Pancreas (tissue), 10 donors: Measurements from ENCODE around the gene VRK3. TPM values are rescaled to one million over a fixed set of nuclear protein-coding genes. Genes with fewer than 3 reads are reported as not detected.

Experiments used
- ATAC-seq, 4 donors: fragments of 200-7000 bp; cut with Tn5 transposase; one replicate each; pipeline versions ENCODE4 v1.8.0 to v1.9.1; 2020; ENCODE audit warnings: mild to moderate bottlenecking in 4 of 4, moderate library complexity in 4 of 4
- DNase-seq, 6 donors: peaks; one replicate each; pipeline ENCODE4 v3.0.0-alpha.2; 2020
- FAIRE-seq: peaks from 2 replicates; lab custom pipeline; 2012; peaks lifted over from hg19 to GRCh38; lab: Jason Lieb, UNC
- H3K27ac ChIP-seq, 4 donors: fragments of 200-600 bp; sonication (generic); 1 replicate in 3 of 4; 2 replicates in 1 of 4; pipeline versions ENCODE4 v1.5.0 to v1.8.0; 2020
- H3K27me3 ChIP-seq, 4 donors: fragments of 200-600 bp; one replicate each; pipeline ENCODE4 v1.8.0; 2021
- H3K36me3 ChIP-seq, 3 donors: fragments of 200-600 bp; sonication (generic) in 1 of 3; one replicate each; pipeline versions ENCODE4 v1.5.0 to v1.8.0; 2020 to 2021
- H3K4me1 ChIP-seq, 3 donors: fragments of 200-600 bp; one replicate each; pipeline ENCODE4 v1.8.0; 2021
- H3K4me3 ChIP-seq, 4 donors: fragments of 200-600 bp; sonication (generic) in 2 of 4; one replicate each; pipeline versions ENCODE4 v1.5.0 to v1.8.0; 2020 to 2021
- H3K9me3 ChIP-seq, 4 donors: fragments of 200-600 bp; one replicate each; pipeline ENCODE4 v1.8.0; 2021
- CTCF ChIP-seq, 4 donors: fragments of 200-600 bp; sonication (generic) in 3 of 4; IDR thresholded peaks; one replicate each; pipeline versions ENCODE4 v1.5.0 to v1.8.0; 2021; ENCODE audit warnings: antibody characterized with exemption in 4 of 4
- WGBS, 2 donors: extraction: QIAGEN DNeasy Blood & Tissue Kit; methylation state at CpG; one replicate each; pipeline ENCODE4 v1.1.7; 2013; 5-methylcytosine and 5-hydroxymethylcytosine counted together
- intact Hi-C, 3 donors: fragments of 100-400 bp; cut with DNase I; formaldehyde crosslinking; loops; one replicate each; pipeline versions ENCODE4 v1.11.1 to v1.14.2; 2022
- polyA plus RNA-seq, 2 donors: library from polyadenylated mRNA; stranded (reverse); fragments of 200-250 nt; gene quantifications; one replicate each; pipeline ENCODE4 v1.2.3, GENCODE V29; 2013
- total RNA-seq, 6 donors: library from RNA; stranded (reverse); fragmentation: NEBNext Ultra II Directional in 4 of 6; extraction: Animal tissue kit (Norgen Biotek cat#: 25700) in 4 of 6; gene quantifications; one replicate each; pipeline versions ENCODE4 v1.2.1 to v1.2.4, GENCODE V29; 2021 to 2023
- donor health status: healthy with polysubstance abuse.
- donor health status: DM: no; HTN: no; CAD: no; lungs with moderate emphysema.
- donor health status: DM: no; HTN: no; CAD: no.
- donor health status: control.
- donor health status: control.
- donor health status: Bipolar disorder and iron deficiency.
- donor health status: DM: yes; HTN: yes; CAD: no.
- donor health status: DM: no; HTN: no; CAD: no.
- donor health status: DM: no; HTN: no; CAD: no.
- donor health status: DM: yes; HTN: yes; CAD: no.

The VRK3 gene
- total and polyA plus RNA-seq, 8 donors = 14.4 to 32.4 (median 17.9) TPM

DNA sequence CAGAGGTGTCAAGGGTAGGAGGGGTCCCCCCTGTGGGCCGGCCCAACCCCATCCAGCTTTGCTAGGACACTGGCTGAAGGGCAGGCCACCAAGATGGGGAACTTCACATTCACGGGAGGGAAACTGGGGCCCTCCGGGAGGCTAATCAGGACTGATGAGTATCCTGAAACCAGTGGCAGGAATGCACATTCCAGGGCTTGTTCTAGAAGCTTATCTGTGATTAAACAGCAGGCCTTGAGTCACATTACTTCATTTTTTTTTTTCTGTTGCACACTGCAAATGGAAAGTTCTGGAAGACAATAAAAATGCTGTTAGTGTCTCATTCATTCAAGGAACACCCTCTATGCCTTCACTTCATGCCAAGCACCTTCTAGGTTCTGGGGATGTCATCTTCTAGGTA, 48.7 kb downstream of the VRK3 start:
- H3K27me3 ChIP-seq = no peaks in the 10 kb centered on the region
- peaks cover 0 to 8% (median 0%) of the 10 kb centered on the region in 3 donors for H3K4me1 ChIP-seq
- 61 to 66% methylated on average over 3 of the region's 3 CpGs for WGBS, 2 donors
- no peak for TF ChIP-seq CTCF (IDR thresholded peaks at IDR 0.05)
- ATAC-seq = no peak
- H3K9me3 ChIP-seq = no peaks in the 10 kb centered on the region
- intact Hi-C loops = no loop called here
- DNase-seq = no peak
- peaks cover 0 to 10% (median 0%) of the 10 kb centered on the region in 3 donors for H3K36me3 ChIP-seq
- H3K4me3 ChIP-seq = no peak overlapping the region
- no peak overlapping the region for H3K27ac ChIP-seq
- FAIRE-seq = no peak

DNA sequence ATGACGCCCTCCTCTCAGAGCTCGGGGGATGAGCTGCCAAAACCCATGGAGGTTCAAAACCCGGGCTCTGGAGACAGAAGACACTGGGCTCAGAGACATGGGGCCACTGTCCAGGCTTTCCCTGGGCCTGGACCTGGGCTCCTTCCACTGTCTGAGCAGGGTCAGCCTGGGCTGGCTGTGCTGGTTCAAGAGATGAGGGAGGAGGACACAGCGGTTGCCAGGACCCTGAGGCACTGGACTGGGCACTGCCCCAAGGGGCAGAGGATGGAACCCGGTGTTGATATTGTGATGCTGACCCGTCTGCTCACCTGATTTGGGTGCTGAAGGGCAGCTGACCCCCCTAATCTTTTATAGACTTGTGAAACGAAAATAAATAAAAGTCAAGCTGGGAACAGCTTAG, 50.1 kb downstream of the VRK3 start:
- FAIRE-seq (no peak), ATAC-seq (no peak), DNase-seq (no peak)
- Histone ChIP-seq H3K4me3 (no peak overlapping the region), H3K4me1 (peaks cover 0 to 8% (median 0%) of the 10 kb centered on the region in 3 donors), H3K9me3 (no peaks in the 10 kb centered on the region), H3K36me3 (peaks cover 0 to 10% (median 0%) of the 10 kb centered on the region in 3 donors), H3K27me3 (no peaks in the 10 kb centered on the region), H3K27ac (no peak overlapping the region)
- intact Hi-C loops = no loop called here
- no peak for TF ChIP-seq CTCF (IDR thresholded peaks at IDR 0.05)
- 85 to 92% methylated on average over 7 of the region's 7 CpGs for WGBS, 2 donors

DNA sequence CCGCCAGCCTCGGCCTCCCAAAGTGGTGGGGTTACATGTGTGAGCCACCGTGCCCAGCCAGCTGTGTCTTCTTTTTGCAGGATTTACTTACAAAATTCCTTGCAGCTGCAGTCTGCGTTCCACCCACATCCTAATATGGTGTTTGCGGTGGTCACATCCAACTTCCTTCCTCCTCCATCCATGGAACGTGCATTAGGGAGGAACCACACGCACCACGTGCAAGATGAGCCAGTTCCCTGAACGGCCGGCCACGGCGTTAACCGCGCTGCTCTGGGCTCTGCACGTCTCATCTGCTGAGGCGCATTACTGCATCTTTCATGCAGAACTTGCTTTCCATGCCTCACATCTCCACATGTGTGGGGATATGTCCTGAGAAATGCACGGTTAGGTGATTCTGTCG, 51.2 kb downstream of the VRK3 start:
- no peak for ATAC-seq
- no peak overlapping the region for H3K27ac ChIP-seq

GRCh38 chr19:49972841-49973240, 52.3 kb downstream of the VRK3 start:
- ATAC-seq = no peak

More for the DNA sequence above, 51.2 kb downstream of the VRK3 start:
- no peak for DNase-seq
- no peak for FAIRE-seq
- Histone ChIP-seq H3K9me3 (no peaks in the 10 kb centered on the region), H3K36me3 (peaks cover 0 to 10% (median 0%) of the 10 kb centered on the region in 3 donors), H3K27me3 (no peaks in the 10 kb centered on the region), H3K4me3 (no peak overlapping the region), H3K4me1 (peaks cover 0 to 8% (median 0%) of the 10 kb centered on the region in 3 donors)
- WGBS, 2 donors = 88 to 94% methylated on average over 18 of the region's 18 CpGs
- intact Hi-C loops = no loop called here
- no peak for TF ChIP-seq CTCF (IDR thresholded peaks at IDR 0.05)

More at GRCh38 chr19:49972841-49973240, 52.3 kb downstream of the VRK3 start:
- Histone ChIP-seq H3K27ac (no peak overlapping the region), H3K9me3 (no peaks in the 10 kb centered on the region), H3K27me3 (no peaks in the 10 kb centered on the region), H3K4me3 (no peak overlapping the region), H3K4me1 (peaks cover 0 to 8% (median 0%) of the 10 kb centered on the region in 3 donors), H3K36me3 (peaks cover 0 to 4% (median 0%) of the 10 kb centered on the region in 3 donors)
- DNase-seq (no peak), FAIRE-seq (no peak)
- intact Hi-C loops = no loop called here
- no peak for TF ChIP-seq CTCF (IDR thresholded peaks at IDR 0.05)
- WGBS, 2 donors = 79 to 84% methylated on average over 6 of the region's 6 CpGs
